Adrenal gland (tissue), 5 donors: ENCODE measurements around the gene PATE3.

Experiments
- CTCF ChIP-seq, 6 experiments: fragments of 450-650 bp in 4 of 6; fragments of 200-600 bp in 2 of 6; sonication (generic) in 1 of 6; IDR thresholded peaks; 1 replicate in 5 of 6; 2 replicates in 1 of 6; pipeline versions ENCODE4 v1.5.1 to v1.8.0; 2016 to 2021; ENCODE audit warnings: antibody characterized with exemption in 6 of 6, mild to moderate bottlenecking in 2 of 6, moderate library complexity in 1 of 6
- POLR2A ChIP-seq, 2 donors: fragments of 450-650 bp; IDR thresholded peaks; one replicate each; pipeline ENCODE4 v1.6.1; 2017; ENCODE audit warnings: antibody characterized with exemption in 2 of 2, mild to moderate bottlenecking in 2 of 2, moderate library complexity in 1 of 2
- donor health status: DM: no; HTN: no; CAD: no.

GRCh38 chr11:125768336-125769046 lies 19.4 kb upstream of the PATE3 start:
- TF ChIP-seq CTCF (IDR thresholded peaks at IDR 0.05) (no peak), POLR2A (IDR thresholded peaks at IDR 0.05) (no peak)
